WI38 (cell line): Measurements from ENCODE around the gene CD37.
A peak's percentile ranks its signal among the peaks of the same experiment; 100 is the strongest.
"Not testable (repeated sequence)": the region's sequence is repeated elsewhere in the genome, so short reads cannot be mapped to it uniquely, and the experiment has no call there.

ENCODE experiments used
- H3K4me3 ChIP-seq: 2 replicates; pipeline ENCODE4 v1.5.1; 2011; ENCODE audit warnings: low read depth, mild to moderate bottlenecking, control low read depth, low read length
- CTCF ChIP-seq: IDR thresholded peaks from 2 replicates; pipeline ENCODE4 v1.5.1; 2012; ENCODE audit warnings: low read depth, mild to moderate bottlenecking, control low read depth, low read length

CD37 gene

GRCh38 chr19:49324801-49325576 lies 10.2 kb upstream of the CD37 start, which contains the start of gene SLC6A16:
TSS of gene SLC6A16 (minus strand) at chr19:49325191. CDS start at chr19:49311347, 13,844 bp downstream.
- no peak for TF ChIP-seq CTCF
- no peak within 1 kb of the TSS for H3K4me3 ChIP-seq

GRCh38 chr19:49325756-49326155 lies 9.4 kb upstream of the CD37 start:
- H3K4me3 ChIP-seq, result not testable (repeated sequence)

GRCh38 chr19:49326165-49326704 lies 9.0 kb upstream of the CD37 start:
- no peak for TF ChIP-seq CTCF
- H3K4me3 ChIP-seq, result no peak overlapping the region

GRCh38 chr19:49327878-49328544 lies 7.2 kb upstream of the CD37 start:
- H3K4me3 ChIP-seq, result no peak overlapping the region
- TF ChIP-seq CTCF, result peak; percentile 66

DNA sequence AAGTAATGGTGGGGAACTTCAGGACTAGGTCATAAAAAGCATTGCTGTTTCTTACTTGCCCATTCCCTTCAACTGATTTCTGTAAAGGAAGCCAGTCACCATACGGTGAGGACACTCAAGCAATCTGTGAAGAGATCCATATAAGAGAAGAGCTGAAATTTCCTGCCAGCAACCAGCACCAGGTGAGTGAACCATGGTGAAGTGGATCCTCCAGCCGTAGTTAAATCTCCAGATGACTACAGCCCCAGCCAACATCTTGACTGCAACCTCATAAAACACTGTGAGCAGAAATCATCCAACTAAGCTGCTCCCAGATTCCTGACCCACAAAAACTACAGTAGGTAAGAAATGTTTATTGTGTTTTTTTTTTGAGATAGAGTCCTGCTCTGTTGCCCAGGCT lies 6.5 kb upstream of the CD37 start:
- TF ChIP-seq CTCF, result no peak
- no peak overlapping the region for H3K4me3 ChIP-seq

- not testable (repeated sequence) for H3K4me3 ChIP-seq
Observed at GRCh38 chr19:49331187-49331586, 4.0 kb upstream of the CD37 start.

DNA sequence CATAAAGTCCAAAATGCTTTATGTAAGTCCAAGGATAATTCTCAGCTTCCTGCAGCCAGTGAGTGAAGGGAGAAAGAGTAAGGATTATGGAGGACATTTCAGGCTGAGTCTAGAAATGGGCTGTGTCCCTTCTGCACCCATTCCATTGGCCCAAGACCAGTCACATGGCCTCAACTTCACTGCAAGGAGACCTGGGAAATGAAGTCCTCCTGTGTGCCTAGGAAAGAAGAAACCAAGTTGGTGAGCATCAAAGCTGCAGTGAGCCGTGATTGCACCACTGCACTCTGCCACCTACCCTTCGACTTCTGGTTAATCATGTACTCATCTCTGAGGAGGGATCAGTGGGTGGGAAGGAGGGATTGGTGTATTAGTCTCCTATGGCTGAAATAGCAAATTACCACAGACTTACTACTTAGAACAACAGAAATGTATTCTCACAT lies 3.6 kb upstream of the CD37 start:
- H3K4me3 ChIP-seq, result no peak overlapping the region
- TF ChIP-seq CTCF, result no peak

GRCh38 chr19:49332691-49333417 lies 2.4 kb upstream of the CD37 start:
- not testable (repeated sequence) for H3K4me3 ChIP-seq
